GM12878 (cell line): Measurements from ENCODE around the gene GET3. TPM values are rescaled to one million over a fixed set of nuclear protein-coding genes. Genes with fewer than 3 reads are reported as not detected.

Experiments
- BACH1 ChIP-seq: fragments of 450-650 bp; IDR thresholded peaks from 2 replicates; pipeline ENCODE4 v1.6.1; 2017; ENCODE audit warnings: mild to moderate bottlenecking, borderline replicate concordance
- CBX5 ChIP-seq: sonication (generic); IDR thresholded peaks from 2 replicates; pipeline ENCODE4 v1.6.1; 2016; ENCODE audit warnings: low read depth, moderate library complexity, mild to moderate bottlenecking, inconsistent platforms
- CUX1 ChIP-seq: IDR thresholded peaks from 2 replicates; pipeline ENCODE4 v1.6.1; 2012; ENCODE audit warnings: improper control_type of control experiment, low read depth, low read length; ENCODE audit not compliant: insufficient replicate concordance
- JUNB ChIP-seq: IDR thresholded peaks from 2 replicates; pipeline ENCODE4 v1.6.1; 2016; ENCODE audit warnings: antibody characterized with exemption, mild to moderate bottlenecking
- NFXL1 ChIP-seq: fragments of 450-650 bp; IDR thresholded peaks from 2 replicates; pipeline ENCODE4 v1.6.1; 2017; ENCODE audit warnings: antibody characterized with exemption, mild to moderate bottlenecking, borderline replicate concordance
- NFYA ChIP-seq: IDR thresholded peaks from 2 replicates; pipeline ENCODE4 v1.6.1; 2011; ENCODE audit warnings: low read depth, mild to moderate bottlenecking, low read length, improper control_type of control experiment, borderline replicate concordance
- RELA ChIP-seq: fragments of 450-650 bp; IDR thresholded peaks from 2 replicates; pipeline ENCODE4 v1.8.0; 2014; ENCODE audit warnings: borderline replicate concordance; ENCODE audit not compliant: partially characterized antibody
- RELB ChIP-seq: fragments of 450-650 bp; IDR thresholded peaks from 2 replicates; pipeline ENCODE4 v1.6.1; 2017; ENCODE audit warnings: low read depth, mild to moderate bottlenecking, moderate library complexity
- ZBTB33 ChIP-seq: fragments of 450-650 bp; IDR thresholded peaks from 2 replicates; pipeline ENCODE4 v1.6.1; 2017; ENCODE audit warnings: mild to moderate bottlenecking
- ZBTB40 ChIP-seq: fragments of 450-650 bp; IDR thresholded peaks from 2 replicates; pipeline ENCODE4 v1.6.1; 2016; ENCODE audit warnings: mild to moderate bottlenecking, moderate library complexity, borderline replicate concordance
- ZZZ3 ChIP-seq: IDR thresholded peaks from 2 replicates; pipeline ENCODE4 v1.6.1; 2011; ENCODE audit warnings: low read depth; ENCODE audit not compliant: control insufficient read depth, insufficient read length
- polyA plus RNA-seq, 11 experiments: library from polyadenylated mRNA; depleted of rRNA in 4 of 11; unstranded in 6 of 11; stranded (reverse) in 5 of 11; fragments of >200 nt; fragmentation: Nextera tagmentation in 4 of 11; fragmentation: Illumina TruSeq in 1 of 11; extraction: Ambion mirVana in 4 of 11; extraction: Trizol in 1 of 11; gene quantifications; 1 replicate in 1 of 11; 2 replicates in 10 of 11; pipeline versions ENCODE4 v1.2.1 to v1.2.3, GENCODE V29; 2011 to 2016; ENCODE audit warnings: inconsistent platforms in 2 of 11, missing spikeins in 2 of 11, low read depth in 1 of 11
- total RNA-seq, 4 experiments: library from RNA; depleted of rRNA in 3 of 4; stranded (reverse); fragments of >200 nt in 3 of 4; fragmentation: Illumina TruSeq in 1 of 4; extraction: Trizol in 1 of 4; gene quantifications; 2 replicates each; pipeline versions ENCODE4 v1.2.1 to v1.2.3, GENCODE V29; 2013 to 2021

GET3 gene
- total and polyA plus RNA-seq, 10 of the 15 experiments (the other 5 are each of a cell fraction or from before 2014, with no cell fraction given): 14.5 to 144 (median 97.2) TPM

GRCh38 chr19:12791345-12792050 is 54.2 kb downstream of the GET3 start, which contains the start of gene JUNB (continued):
- TF ChIP-seq ZBTB40: no peak
- TF ChIP-seq RELB: peak; percentile 67; the same call in 1 of the 2 replicates
- no peak for TF ChIP-seq NFYA
- no peak for TF ChIP-seq NFXL1
- TF ChIP-seq ZBTB33: no peak
- TF ChIP-seq BACH1: peak; percentile 99
- no peak for TF ChIP-seq JUNB
- TF ChIP-seq ZZZ3: no peak
- peak; percentile 39 for TF ChIP-seq CUX1
- no peak for TF ChIP-seq CBX5
- peak; percentile 90 for TF ChIP-seq RELA
